Activated gamma-delta T cell (primary cell): ENCODE data around the gene SCN7A.
"Not testable (repeated sequence)": the region's sequence is repeated elsewhere in the genome, so short reads cannot be mapped to it uniquely, and the experiment has no call there.

ENCODE experiments used
- DNase-seq: peaks from one replicate; lab custom pipeline; 2025; lab: John Stamatoyannopoulos, UW

SCN7A gene

DNA sequence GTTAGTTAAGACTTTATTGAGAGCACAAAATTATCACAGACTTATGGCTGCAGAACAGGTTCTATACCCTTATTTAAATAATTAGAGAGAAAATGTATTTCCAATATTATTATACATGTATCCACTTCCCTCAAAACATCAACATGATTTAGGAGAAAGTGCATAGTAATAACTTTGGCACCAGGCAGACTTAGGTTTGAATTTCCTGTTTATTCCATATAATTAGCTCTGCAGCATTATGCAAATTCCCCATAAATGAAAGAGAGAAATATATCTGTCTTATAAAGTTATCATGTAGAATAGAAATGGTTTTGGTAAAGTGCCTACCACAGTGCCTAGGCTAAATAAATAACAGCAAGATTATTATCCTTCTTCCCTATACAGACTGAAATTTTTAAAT, 133.6 kb downstream of the SCN7A start:
- DNase-seq: no peak

DNA sequence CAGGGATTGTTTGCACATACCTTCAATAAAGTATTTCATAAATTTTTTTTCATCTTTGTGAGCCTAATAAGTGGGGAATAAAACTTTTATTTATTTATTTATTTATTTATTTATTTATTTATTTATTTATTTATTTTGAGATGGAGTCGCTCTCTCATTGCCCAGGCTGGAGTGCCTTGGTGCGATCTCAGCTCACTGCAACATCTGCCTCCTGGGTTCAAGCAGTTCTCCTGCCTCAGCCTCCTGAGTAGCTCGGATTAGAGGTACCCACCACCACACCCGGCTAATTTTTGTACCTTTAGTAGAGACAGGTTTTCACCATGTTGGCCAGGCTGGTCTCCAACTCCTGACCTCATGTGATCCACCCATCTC, 136.1 kb downstream of the SCN7A start:
- DNase-seq: not testable (repeated sequence)

GRCh38 chr2:166357068-166357949, 136.7 kb downstream of the SCN7A start:
- DNase-seq: no peak
